ENCODE results near the gene SLIT3.

The SLIT3 gene

DNA sequence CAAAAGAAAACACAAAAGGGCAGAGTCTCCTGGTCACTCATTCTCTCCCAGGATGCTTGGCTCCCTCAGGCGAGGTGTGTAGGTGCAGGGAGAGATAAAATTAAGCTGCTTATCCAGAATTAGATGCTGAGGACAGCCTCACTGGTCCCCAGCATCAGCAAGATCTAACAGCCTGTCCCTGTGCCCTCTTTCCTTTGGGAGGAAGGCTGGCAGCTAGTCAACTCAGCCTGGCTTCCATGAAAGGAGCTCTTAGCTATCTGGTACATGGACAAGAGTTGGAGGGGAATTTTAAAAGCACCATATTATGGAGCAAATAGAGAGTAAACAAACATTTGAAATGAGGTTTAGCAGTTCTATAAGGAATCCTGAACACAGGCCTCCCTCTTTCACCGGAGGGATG, 523.3 kb downstream of the SLIT3 start:
- ATAC-seq = no peak

GRCh38 chr5:168776070-168776469, 524.9 kb downstream of the SLIT3 start:
- ATAC-seq = no peak
- TF ChIP-seq ZNF8 (CRISPR knock-in tag; IDR thresholded peaks at IDR 0.05) = no peak
- no peak for TF ChIP-seq OSR1 (CRISPR knock-in tag; IDR thresholded peaks at IDR 0.05)
- TF ChIP-seq TCF4 (CRISPR knock-in tag; IDR thresholded peaks at IDR 0.05; ENCODE audit: borderline replicate concordance) = no peak
- no peak for TF ChIP-seq BACH2 (CRISPR knock-in tag; IDR thresholded peaks at IDR 0.05; ENCODE audit: borderline replicate concordance)
- no peak for TF ChIP-seq ZNF565 (CRISPR knock-in tag; conservative IDR thresholded peaks at IDR 0.05; ENCODE audit: low read depth)
- no peak for TF ChIP-seq CSDC2 (CRISPR knock-in tag; IDR thresholded peaks at IDR 0.05)
- no peak for TF ChIP-seq ARNTL (CRISPR knock-in tag; IDR thresholded peaks at IDR 0.05; ENCODE audit: borderline replicate concordance, low read depth)
- TF ChIP-seq TOX (CRISPR knock-in tag; IDR thresholded peaks at IDR 0.05; ENCODE audit: borderline replicate concordance) = no peak
- TF ChIP-seq, protein P1, sequence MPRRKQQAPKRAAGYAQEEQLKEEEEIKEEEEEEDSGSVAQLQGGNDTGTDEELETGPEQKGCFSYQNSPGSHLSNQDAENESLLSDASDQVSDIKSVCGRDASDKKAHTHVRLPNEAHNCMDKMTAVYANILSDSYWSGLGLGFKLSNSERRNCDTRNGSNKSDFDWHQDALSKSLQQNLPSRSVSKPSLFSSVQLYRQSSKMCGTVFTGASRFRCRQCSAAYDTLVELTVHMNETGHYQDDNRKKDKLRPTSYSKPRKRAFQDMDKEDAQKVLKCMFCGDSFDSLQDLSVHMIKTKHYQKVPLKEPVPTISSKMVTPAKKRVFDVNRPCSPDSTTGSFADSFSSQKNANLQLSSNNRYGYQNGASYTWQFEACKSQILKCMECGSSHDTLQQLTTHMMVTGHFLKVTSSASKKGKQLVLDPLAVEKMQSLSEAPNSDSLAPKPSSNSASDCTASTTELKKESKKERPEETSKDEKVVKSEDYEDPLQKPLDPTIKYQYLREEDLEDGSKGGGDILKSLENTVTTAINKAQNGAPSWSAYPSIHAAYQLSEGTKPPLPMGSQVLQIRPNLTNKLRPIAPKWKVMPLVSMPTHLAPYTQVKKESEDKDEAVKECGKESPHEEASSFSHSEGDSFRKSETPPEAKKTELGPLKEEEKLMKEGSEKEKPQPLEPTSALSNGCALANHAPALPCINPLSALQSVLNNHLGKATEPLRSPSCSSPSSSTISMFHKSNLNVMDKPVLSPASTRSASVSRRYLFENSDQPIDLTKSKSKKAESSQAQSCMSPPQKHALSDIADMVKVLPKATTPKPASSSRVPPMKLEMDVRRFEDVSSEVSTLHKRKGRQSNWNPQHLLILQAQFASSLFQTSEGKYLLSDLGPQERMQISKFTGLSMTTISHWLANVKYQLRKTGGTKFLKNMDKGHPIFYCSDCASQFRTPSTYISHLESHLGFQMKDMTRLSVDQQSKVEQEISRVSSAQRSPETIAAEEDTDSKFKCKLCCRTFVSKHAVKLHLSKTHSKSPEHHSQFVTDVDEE (CRISPR knock-in tag; IDR thresholded peaks at IDR 0.05) = no peak
- TF ChIP-seq CREB5 (CRISPR knock-in tag; IDR thresholded peaks at IDR 0.05; ENCODE audit: low read depth) = no peak
- TF ChIP-seq, protein P2, sequence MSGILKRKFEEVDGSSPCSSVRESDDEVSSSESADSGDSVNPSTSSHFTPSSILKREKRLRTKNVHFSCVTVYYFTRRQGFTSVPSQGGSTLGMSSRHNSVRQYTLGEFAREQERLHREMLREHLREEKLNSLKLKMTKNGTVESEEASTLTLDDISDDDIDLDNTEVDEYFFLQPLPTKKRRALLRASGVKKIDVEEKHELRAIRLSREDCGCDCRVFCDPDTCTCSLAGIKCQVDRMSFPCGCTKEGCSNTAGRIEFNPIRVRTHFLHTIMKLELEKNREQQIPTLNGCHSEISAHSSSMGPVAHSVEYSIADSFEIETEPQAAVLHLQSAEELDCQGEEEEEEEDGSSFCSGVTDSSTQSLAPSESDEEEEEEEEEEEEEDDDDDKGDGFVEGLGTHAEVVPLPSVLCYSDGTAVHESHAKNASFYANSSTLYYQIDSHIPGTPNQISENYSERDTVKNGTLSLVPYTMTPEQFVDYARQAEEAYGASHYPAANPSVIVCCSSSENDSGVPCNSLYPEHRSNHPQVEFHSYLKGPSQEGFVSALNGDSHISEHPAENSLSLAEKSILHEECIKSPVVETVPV (CRISPR knock-in tag; IDR thresholded peaks at IDR 0.05) = no peak
- no peak for TF ChIP-seq ZC3H10 (CRISPR knock-in tag; IDR thresholded peaks at IDR 0.05)
- TF ChIP-seq PATZ1 (CRISPR knock-in tag; IDR thresholded peaks at IDR 0.05; ENCODE audit: borderline replicate concordance) = no peak
- no peak for TF ChIP-seq ZFP30 (CRISPR knock-in tag; IDR thresholded peaks at IDR 0.05)
- no peak for TF ChIP-seq ZFP3 (CRISPR knock-in tag; IDR thresholded peaks at IDR 0.05)

More for the DNA sequence above, 523.3 kb downstream of the SLIT3 start:
- TF ChIP-seq, protein P1 (CRISPR knock-in tag; IDR thresholded peaks at IDR 0.05) = no peak
- TF ChIP-seq, protein P2 (CRISPR knock-in tag; IDR thresholded peaks at IDR 0.05) = no peak
- TF ChIP-seq RARB (CRISPR knock-in tag; IDR thresholded peaks at IDR 0.05) = no peak
- TF ChIP-seq ARNTL (CRISPR knock-in tag; IDR thresholded peaks at IDR 0.05; ENCODE audit: borderline replicate concordance, low read depth) = no peak
- TF ChIP-seq TCF4 (CRISPR knock-in tag; IDR thresholded peaks at IDR 0.05; ENCODE audit: borderline replicate concordance) = no peak
- no peak for TF ChIP-seq GLIS3 (CRISPR knock-in tag; IDR thresholded peaks at IDR 0.05)
- TF ChIP-seq ZFP30 (CRISPR knock-in tag; IDR thresholded peaks at IDR 0.05) = no peak
- no peak for TF ChIP-seq PPARA (CRISPR knock-in tag; IDR thresholded peaks at IDR 0.05; ENCODE audit: borderline replicate concordance)
- TF ChIP-seq BACH2 (CRISPR knock-in tag; IDR thresholded peaks at IDR 0.05; ENCODE audit: borderline replicate concordance) = no peak
- TF ChIP-seq ZNF8 (CRISPR knock-in tag; IDR thresholded peaks at IDR 0.05) = no peak
- no peak for TF ChIP-seq ZC3H10 (CRISPR knock-in tag; IDR thresholded peaks at IDR 0.05)
- TF ChIP-seq ZFP3 (CRISPR knock-in tag; IDR thresholded peaks at IDR 0.05) = no peak
- TF ChIP-seq TOX (CRISPR knock-in tag; IDR thresholded peaks at IDR 0.05; ENCODE audit: borderline replicate concordance) = no peak
- no peak for TF ChIP-seq CREB5 (CRISPR knock-in tag; IDR thresholded peaks at IDR 0.05; ENCODE audit: low read depth)
- TF ChIP-seq ZNF565 (CRISPR knock-in tag; conservative IDR thresholded peaks at IDR 0.05; ENCODE audit: low read depth) = no peak

All from SK-N-SH treated with all-trans-retinoic acid at 6 μM for 48 hours (cell line).